ENCODE measurements around the gene SFMBT2.
"Not testable (repeated sequence)": the region's sequence is repeated elsewhere in the genome, so short reads cannot be mapped to it uniquely, and the experiment has no call there.

Gene SFMBT2

GRCh38 chr10:7234109-7234508, 176.7 kb downstream of the SFMBT2 start:
- in situ Hi-C loops (cut with HindIII; ENCODE audit: low sequenced_read_pairs): no loop called here

GRCh38 chr10:7233259-7233991, 177.4 kb downstream of the SFMBT2 start:
- in situ Hi-C loops (cut with HindIII; ENCODE audit: low sequenced_read_pairs): no loop called here

- in situ Hi-C loops (cut with HindIII; ENCODE audit: low sequenced_read_pairs): no loop called here
Observed at GRCh38 chr10:7231509-7232414, 179.1 kb downstream of the SFMBT2 start.

- in situ Hi-C loops (cut with HindIII; ENCODE audit: low sequenced_read_pairs): no loop called here
Observed at GRCh38 chr10:7230951-7231350, 179.9 kb downstream of the SFMBT2 start.

- in situ Hi-C loops (cut with HindIII; ENCODE audit: low sequenced_read_pairs): no loop called here
Observed at GRCh38 chr10:7230036-7230435, 180.8 kb downstream of the SFMBT2 start.

GRCh38 chr10:7225133-7225532, 185.7 kb downstream of the SFMBT2 start:
- in situ Hi-C loops (cut with HindIII; ENCODE audit: low sequenced_read_pairs): no loop called here

- in situ Hi-C loops (cut with HindIII; ENCODE audit: low sequenced_read_pairs): no loop called here
Observed at GRCh38 chr10:7218968-7219367, 191.9 kb downstream of the SFMBT2 start.

- in situ Hi-C loops (cut with HindIII; ENCODE audit: low sequenced_read_pairs): not testable (repeated sequence)
Observed at GRCh38 chr10:7212696-7213095, 198.1 kb downstream of the SFMBT2 start.

- in situ Hi-C loops (cut with HindIII; ENCODE audit: low sequenced_read_pairs): no loop called here
Observed at GRCh38 chr10:7211857-7212577, 198.8 kb downstream of the SFMBT2 start.

GRCh38 chr10:7210516-7210915, 200.3 kb downstream of the SFMBT2 start:
- in situ Hi-C loops (cut with HindIII; ENCODE audit: low sequenced_read_pairs): no loop called here

- in situ Hi-C loops (cut with HindIII; ENCODE audit: low sequenced_read_pairs): no loop called here
Observed at GRCh38 chr10:7209458-7209857, 201.4 kb downstream of the SFMBT2 start.

- in situ Hi-C loops (cut with HindIII; ENCODE audit: low sequenced_read_pairs): no loop called here
Observed at GRCh38 chr10:7206412-7207100, 204.3 kb downstream of the SFMBT2 start.

GRCh38 chr10:7205656-7206055, 205.2 kb downstream of the SFMBT2 start:
- in situ Hi-C loops (cut with HindIII; ENCODE audit: low sequenced_read_pairs): no loop called here

- in situ Hi-C loops (cut with HindIII; ENCODE audit: low sequenced_read_pairs): no loop called here
Observed at GRCh38 chr10:7202793-7203355, 208.0 kb downstream of the SFMBT2 start.

- in situ Hi-C loops (cut with HindIII; ENCODE audit: low sequenced_read_pairs): no loop called here
Observed at GRCh38 chr10:7199152-7199760, 211.6 kb downstream of the SFMBT2 start.

- in situ Hi-C loops (cut with HindIII; ENCODE audit: low sequenced_read_pairs): no loop called here
Observed at GRCh38 chr10:7196284-7196683, 214.6 kb downstream of the SFMBT2 start.

GRCh38 chr10:7195118-7195517, 215.7 kb downstream of the SFMBT2 start:
- in situ Hi-C loops (cut with HindIII; ENCODE audit: low sequenced_read_pairs): no loop called here

GRCh38 chr10:7194571-7194970, 216.3 kb downstream of the SFMBT2 start:
- in situ Hi-C loops (cut with HindIII; ENCODE audit: low sequenced_read_pairs): no loop called here

- in situ Hi-C loops (cut with HindIII; ENCODE audit: low sequenced_read_pairs): no loop called here
Observed at GRCh38 chr10:7193369-7193768, 217.5 kb downstream of the SFMBT2 start.

GRCh38 chr10:7192831-7193361, 217.9 kb downstream of the SFMBT2 start:
- in situ Hi-C loops (cut with HindIII; ENCODE audit: low sequenced_read_pairs): no loop called here

All from DLD1 (cell line).